Hematopoietic multipotent progenitor cell treated with erythropoietin and hydrocortisone succinate and interleukin-3 and kit ligand, for 17 days (in vitro differentiated cells): ENCODE data around the gene CDC42.

ENCODE experiments used
- DNase-seq: peaks from one replicate; pipeline ENCODE4 v3.0.0-alpha.2; 2015; ENCODE audit warnings: low spot score

The CDC42 gene

DNA sequence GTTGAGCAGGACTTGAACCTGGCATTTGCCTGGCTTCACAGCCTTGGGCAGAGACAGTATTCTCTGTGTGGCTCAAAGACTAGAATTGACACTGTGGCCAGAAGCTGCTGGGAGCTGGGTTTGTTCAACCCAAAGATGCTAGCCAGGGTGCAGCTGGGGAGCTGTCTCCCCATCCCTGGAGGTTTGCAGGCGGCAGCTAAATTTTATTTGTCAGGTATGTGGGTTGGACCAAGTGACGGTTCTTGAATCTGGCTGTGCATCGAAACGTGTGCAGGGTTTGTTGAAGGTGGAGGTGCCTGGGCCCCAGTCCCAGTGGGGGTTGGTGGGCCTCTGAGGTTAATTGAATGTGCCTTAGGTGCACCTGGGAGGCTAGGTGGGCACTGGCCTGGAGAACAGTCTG, 78.6 kb downstream of the CDC42 start:
- no peak for DNase-seq

DNA sequence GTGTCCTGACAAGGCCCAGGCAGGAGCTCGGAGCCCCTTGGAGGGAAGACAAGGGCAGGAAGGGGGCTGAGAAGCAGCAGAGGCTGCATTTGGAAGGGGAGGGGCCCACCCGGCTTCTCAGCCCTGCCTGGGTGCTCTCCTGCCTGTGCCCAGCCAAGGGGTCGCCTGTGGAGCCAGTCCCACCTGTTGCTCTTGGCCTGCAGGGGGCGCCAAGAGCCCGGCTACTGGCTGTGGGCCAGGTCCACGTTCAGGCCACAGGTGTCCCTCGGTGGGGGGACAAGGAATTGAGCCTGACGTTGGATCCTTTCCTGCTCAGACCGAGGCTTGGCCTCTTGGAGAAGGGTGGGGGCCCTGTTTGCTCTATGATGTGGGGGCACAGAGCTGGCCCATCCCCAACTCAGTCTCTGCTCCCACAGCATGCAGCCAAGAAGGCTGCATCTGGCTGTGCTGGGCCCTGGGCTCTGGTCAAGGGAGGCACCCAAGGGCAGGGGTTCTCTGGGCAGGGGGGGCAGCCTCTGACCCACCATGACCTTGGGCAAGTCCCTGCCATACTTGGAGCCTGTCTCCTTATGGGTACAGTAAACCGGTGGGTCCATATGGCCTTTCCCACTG, 79.5 kb downstream of the CDC42 start:
- peak; percentile 42 for DNase-seq

DNA sequence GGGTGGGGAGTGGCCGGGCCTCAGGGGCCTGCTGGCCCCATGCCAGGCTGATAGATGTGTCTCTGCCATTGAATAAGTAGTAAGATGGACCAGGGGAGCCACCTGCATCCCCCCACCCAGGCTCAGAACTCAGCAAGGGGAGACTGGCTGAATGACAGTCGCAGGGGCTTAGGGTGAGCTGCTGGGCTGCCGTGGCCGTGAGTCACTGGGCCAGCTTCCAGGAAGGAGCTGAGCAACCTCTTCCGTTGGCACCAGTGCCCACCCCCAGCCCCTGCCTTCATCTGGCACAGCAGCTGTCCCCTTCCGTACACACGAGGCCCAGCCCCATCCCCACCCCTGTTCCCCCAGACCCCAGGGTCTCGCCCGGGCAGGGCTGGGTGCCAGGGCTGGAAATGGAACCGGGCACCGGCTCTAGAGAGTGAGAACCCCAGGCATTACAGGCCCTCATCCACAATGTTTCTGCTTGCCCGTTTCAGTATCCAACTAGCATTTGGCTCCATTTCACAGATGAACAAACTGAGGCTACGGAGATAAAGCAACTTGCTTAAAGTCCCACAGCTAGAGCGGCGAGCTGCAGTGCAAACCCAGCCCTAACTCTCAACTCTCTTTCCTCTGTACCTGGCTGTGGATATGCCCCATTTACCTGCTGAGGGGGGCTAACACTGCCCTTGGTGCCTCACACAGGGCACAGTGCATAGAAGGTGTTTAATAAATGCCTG, 80.2 kb downstream of the CDC42 start:
- DNase-seq: no peak

DNA sequence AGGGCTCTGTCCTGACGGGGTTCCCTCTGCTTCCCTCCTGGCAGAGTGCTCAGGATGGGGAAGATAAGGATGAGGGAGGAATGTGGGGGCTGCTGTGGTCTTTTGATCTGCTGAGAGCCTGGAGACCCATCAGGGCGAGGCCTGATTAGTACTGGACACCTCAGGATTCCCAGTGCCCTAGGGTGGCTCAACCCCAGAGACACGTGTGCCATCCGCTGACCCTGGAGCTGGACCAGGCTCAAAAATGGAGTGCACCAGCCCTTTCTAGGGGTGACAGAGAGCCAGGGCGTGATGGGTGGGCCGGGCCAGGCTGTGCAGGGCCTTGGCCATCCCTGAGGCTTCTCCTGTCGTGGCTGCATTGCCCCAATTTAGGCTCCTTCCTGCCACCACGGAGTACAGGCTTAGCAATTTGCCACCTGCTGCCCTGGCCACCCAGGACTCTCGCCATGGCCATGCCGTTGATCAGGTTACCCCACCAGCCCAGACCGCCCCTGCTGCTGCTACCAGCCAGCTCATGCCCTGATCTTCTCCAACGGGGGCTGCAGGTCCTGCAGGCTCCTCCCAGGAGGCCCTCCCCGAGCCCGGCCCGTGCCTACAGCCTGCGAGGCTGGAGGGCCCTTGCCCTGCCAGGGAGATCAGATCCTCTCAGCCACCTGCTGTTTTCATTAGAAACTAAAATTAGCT, 80.9 kb downstream of the CDC42 start:
- no peak for DNase-seq

DNA sequence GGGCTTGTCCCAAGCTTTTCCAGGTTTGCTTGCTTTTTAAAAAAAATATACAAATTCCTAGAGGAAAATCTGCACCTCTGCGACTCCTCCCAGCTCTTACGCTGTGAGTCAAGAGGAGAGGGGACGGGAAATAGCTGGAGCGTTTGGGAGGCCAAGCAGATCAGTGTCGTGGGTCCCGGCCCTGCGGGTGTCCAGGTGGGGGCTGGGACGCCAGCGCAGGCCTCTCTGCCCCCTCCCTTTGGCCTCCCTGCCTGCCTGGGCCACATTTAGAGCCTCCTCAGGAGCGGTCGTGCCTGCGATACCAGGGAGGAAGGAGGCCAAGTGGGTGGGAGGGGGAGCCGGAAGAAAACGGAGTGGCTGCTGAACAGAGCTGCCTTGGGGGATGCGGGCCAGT, 81.4 kb downstream of the CDC42 start:
- DNase-seq: no peak

DNA sequence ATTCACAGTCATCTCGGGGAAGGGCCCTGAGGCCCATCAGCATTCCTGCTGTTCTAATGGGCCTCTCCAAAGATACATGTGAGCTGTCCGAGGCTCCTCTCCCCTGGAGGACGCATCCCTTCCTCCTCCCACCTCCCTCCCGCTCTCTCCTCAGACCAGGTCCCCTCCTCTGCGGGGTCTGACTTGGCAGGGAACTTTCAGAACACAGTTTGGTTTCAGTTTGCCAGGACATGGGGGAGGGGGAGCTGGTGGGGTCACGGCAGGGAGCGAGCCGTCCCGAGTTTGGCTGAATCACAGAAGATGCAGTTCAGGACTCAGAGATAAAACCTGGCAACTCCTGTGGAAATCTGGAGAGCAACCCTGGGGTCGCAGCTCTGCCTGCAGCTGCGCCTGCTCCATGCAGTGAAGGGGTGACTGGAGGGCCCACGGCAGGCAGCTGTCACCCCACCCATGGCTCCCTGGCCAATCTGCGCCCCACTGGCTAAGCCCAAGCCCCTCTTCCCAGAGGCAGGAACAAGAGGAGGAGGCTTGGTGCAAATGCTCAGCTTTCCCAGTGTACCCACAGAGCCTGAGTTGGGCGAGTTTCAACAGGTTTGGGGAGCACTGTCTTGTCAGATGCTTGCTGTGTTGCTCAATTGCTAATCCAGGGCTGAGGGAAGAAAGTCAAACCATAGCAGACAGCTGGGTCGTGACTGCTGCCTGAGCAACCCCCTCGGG, 84.7 kb downstream of the CDC42 start:
- no peak for DNase-seq

DNA sequence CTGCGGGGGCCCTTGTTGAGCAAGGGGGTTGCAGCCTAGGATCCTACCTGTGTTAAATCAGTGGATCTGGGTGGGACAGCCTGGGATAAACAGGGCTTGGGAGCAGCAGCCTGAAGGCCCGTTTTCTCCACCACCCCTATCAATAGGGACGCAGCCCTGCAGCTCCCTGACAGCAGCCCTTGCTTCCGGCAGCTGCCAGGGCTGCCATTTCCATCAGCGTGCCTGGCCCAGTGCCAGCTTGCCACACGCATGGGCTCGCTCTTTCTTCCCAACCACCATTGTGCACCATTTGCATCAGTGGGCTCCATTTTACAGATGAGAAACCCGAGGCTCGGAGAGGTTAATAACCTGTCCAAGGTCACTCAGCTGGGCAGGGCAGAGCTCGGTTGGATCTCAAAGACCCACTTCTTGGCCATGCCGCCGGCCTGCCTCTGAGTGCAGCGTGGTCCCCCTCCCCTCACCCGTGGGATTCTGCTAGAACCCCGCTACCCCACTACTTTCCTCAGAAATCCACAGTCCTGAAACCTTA, 86.6 kb downstream of the CDC42 start:
- no peak for DNase-seq

DNA sequence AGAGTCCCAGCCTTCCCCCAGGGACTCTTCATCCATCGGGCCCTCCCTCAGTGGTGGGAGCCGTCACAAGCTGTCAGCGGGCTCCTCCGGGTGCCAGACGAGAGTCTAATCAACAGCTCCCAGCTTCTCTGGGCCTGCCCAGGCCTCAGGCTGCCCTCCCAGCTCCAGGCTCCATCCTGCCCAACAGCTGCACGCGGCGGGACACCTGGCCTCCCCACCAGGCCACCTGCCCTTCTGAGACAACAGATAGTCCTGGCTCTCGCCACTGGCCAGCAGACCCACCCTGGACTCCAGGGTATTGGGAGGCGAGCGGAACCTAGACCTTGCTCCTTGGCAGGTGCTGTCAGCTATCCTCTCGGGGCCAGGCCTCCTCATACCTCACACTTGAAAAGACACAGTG, 87.3 kb downstream of the CDC42 start:
- DNase-seq: no peak
